HepG2 (cell line): ENCODE results near the gene GSC2. TPM values are rescaled to one million over a fixed set of nuclear protein-coding genes. Genes with fewer than 3 reads are reported as not detected.

Source experiments
- ATAC-seq: fragments of 200-7000 bp; cut with Tn5 transposase; 3 replicates; pipeline ENCODE4 v1.9.1; 2020; ENCODE audit warnings: mild to moderate bottlenecking, moderate library complexity
- BruUV-seq: library from RNA; stranded (reverse); fragments of 400-500 nt; replicated peaks from 2 replicates; lab custom pipeline; 2021; lab: Mats Ljungman, UMichigan
- CTCF ChIA-PET: fragments of 300-600 bp; formaldehyde crosslinking; extraction: SDS; loops from one replicate; lab custom pipeline; 2021; ENCODE audit warnings: low total read pairs, inconsistent platforms, low intra/inter-chr PET ratio; lab: Yijun Ruan, JAX
- POLR2A ChIA-PET: fragments of 350-600 bp; sonication (Branson Sonifier 250); formaldehyde crosslinking; loops from one replicate; lab custom pipeline; 2020; ENCODE audit warnings: antibody characterized with exemption, inconsistent platforms; lab: Yijun Ruan, JAX
- DNase-seq: peaks from one replicate; pipeline ENCODE4 v3.0.0-alpha.2; 2015; ENCODE audit warnings: low spot score
- FAIRE-seq: peaks from 3 replicates; lab custom pipeline; 2011; peaks lifted over from hg19 to GRCh38; lab: Jason Lieb, UNC
- H2AFZ ChIP-seq: one replicate; pipeline ENCODE4 v1.6.1; 2011; ENCODE audit warnings: low read length, inconsistent platforms
- H3K27ac ChIP-seq: fragments of 300-600 bp; 3 replicates; pipeline ENCODE4 v1.8.0; 2011; ENCODE audit warnings: mixed run types, mild to moderate bottlenecking, mixed read lengths, low read length, inconsistent platforms; ENCODE audit not compliant: insufficient read depth; ENCODE audit errors: extremely low read length
- H3K27me3 ChIP-seq, 2 experiments: fragments of 200-600 bp in 1 of 2; 2 replicates in 1 of 2; 3 replicates in 1 of 2; pipeline versions ENCODE4 v1.6.0 to v1.8.0; 2011; ENCODE audit warnings: low read length in 2 of 2, mild to moderate bottlenecking in 2 of 2, moderate library complexity in 2 of 2, inconsistent platforms in 1 of 2; ENCODE audit not compliant: insufficient read depth in 2 of 2, control insufficient read depth in 1 of 2
- H3K36me3 ChIP-seq, 2 experiments: fragments of 200-600 bp in 1 of 2; replicated peaks in 1 of 2; 2 replicates in 1 of 2; 3 replicates in 1 of 2; pipeline versions ENCODE4 v1.5.1 to v1.8.0; 2011; ENCODE audit warnings: low read length in 2 of 2, inconsistent platforms in 1 of 2; ENCODE audit not compliant: insufficient read depth in 2 of 2, control insufficient read depth in 1 of 2
- H3K4me1 ChIP-seq: 2 replicates; pipeline ENCODE4 v1.5.1; 2012; ENCODE audit warnings: low read length, inconsistent platforms; ENCODE audit not compliant: insufficient read depth
- H3K4me2 ChIP-seq: 2 replicates; pipeline ENCODE4 v1.6.0; 2011; ENCODE audit warnings: low read depth, low read length, inconsistent platforms
- H3K4me3 ChIP-seq, 3 experiments: fragments of 200-600 bp in 1 of 3; sonication (generic), shearing (Covaris generic) in 1 of 3; replicated peaks in 1 of 3; 2 replicates each; pipeline ENCODE4 v1.5.1; 2011 to 2016; ENCODE audit warnings: low read length in 3 of 3, inconsistent platforms in 2 of 3, low read depth in 2 of 3, mild to moderate bottlenecking in 2 of 3, control low read depth in 1 of 3, mixed read lengths in 1 of 3; ENCODE audit not compliant: insufficient read depth in 1 of 3
- H3K79me2 ChIP-seq: one replicate; pipeline ENCODE4 v1.6.1; 2011; ENCODE audit warnings: low read length, inconsistent platforms; ENCODE audit not compliant: insufficient read depth
- H3K9ac ChIP-seq: 2 replicates; pipeline ENCODE4 v1.6.0; 2011; ENCODE audit warnings: mild to moderate bottlenecking, low read depth, low read length, inconsistent platforms; ENCODE audit not compliant: insufficient read depth
- H3K9me3 ChIP-seq: 2 replicates; pipeline ENCODE4 v1.5.1; 2012; ENCODE audit warnings: mild to moderate bottlenecking, low read length
- H4K20me1 ChIP-seq: 2 replicates; pipeline ENCODE4 v1.6.0; 2011; ENCODE audit warnings: inconsistent platforms, mild to moderate bottlenecking, low read length, moderate library complexity; ENCODE audit not compliant: insufficient read depth
- BHLHE40 ChIP-seq: IDR thresholded peaks from 2 replicates; pipeline ENCODE4 v1.6.1; 2011; ENCODE audit warnings: low read length, improper control_type of control experiment
- BRD4 ChIP-seq: sonication (generic); formaldehyde crosslinking; IDR thresholded peaks from 2 replicates; pipeline ENCODE4 v1.4.0; 2020; ENCODE audit warnings: missing genetic modification reagents
- ETV5 ChIP-seq: IDR thresholded peaks from 2 replicates; pipeline ENCODE4 v1.6.1; 2018; ENCODE audit warnings: missing biosample characterization, missing genetic modification reagents, inconsistent platforms, borderline replicate concordance
- FOXP1 ChIP-seq, 2 experiments: fragments of 450-650 bp in 1 of 2; IDR thresholded peaks; 2 replicates each; pipeline ENCODE4 v1.6.1; 2017 to 2018; ENCODE audit warnings: antibody characterized with exemption in 1 of 2
- HCFC1 ChIP-seq: fragments of 150-350 bp; IDR thresholded peaks from 2 replicates; pipeline ENCODE4 v1.6.1; 2014; ENCODE audit warnings: low read depth, low read length
- HOXA7 ChIP-seq: sonication (generic); formaldehyde crosslinking; IDR thresholded peaks from 2 replicates; pipeline ENCODE4 v1.8.1; 2022; ENCODE audit warnings: mild to moderate bottlenecking, missing genetic modification reagents, moderate library complexity
- MAFF ChIP-seq: IDR thresholded peaks from 2 replicates; pipeline ENCODE4 v1.6.1; 2011; ENCODE audit warnings: low read depth, low read length, improper control_type of control experiment
- SP5 ChIP-seq: IDR thresholded peaks from 2 replicates; pipeline ENCODE4 v1.6.1; 2016; ENCODE audit warnings: low read depth, borderline replicate concordance
- SRF ChIP-seq: IDR thresholded peaks from 2 replicates; pipeline ENCODE4 v1.6.1; 2011; ENCODE audit warnings: mild to moderate bottlenecking, low read depth, low read length, moderate library complexity
- ZNF18 ChIP-seq: sonication (generic); formaldehyde crosslinking; IDR thresholded peaks from 2 replicates; pipeline ENCODE4 v1.8.0; 2022; ENCODE audit warnings: mild to moderate bottlenecking, missing genetic modification reagents; ENCODE audit not compliant: insufficient replicate concordance
- ZNF281 ChIP-seq: sonication (generic); formaldehyde crosslinking; IDR thresholded peaks from 2 replicates; pipeline ENCODE4 v1.4.0; 2020; ENCODE audit warnings: missing genetic modification reagents, borderline replicate concordance
- ZNF296 ChIP-seq: sonication (generic); formaldehyde crosslinking; conservative IDR thresholded peaks from 2 replicates; pipeline ENCODE4 v1.5.0; 2020; ENCODE audit warnings: mild to moderate bottlenecking, missing genetic modification reagents
- WGBS: methylation state at CpG from one replicate; pipeline ENCODE4 v1.1.6; 2017; ENCODE audit warnings: low lambda C conversion rate; 5-methylcytosine and 5-hydroxymethylcytosine counted together
- in situ Hi-C: cut with HindIII; loops from 2 replicates; pipeline ENCODE4 v1.10.0; 2017; ENCODE audit warnings: low pct_unique_long_range_greater_than_20kb; ENCODE audit not compliant: extremely low pct_ligation_motif_present
- intact Hi-C: fragments of 100-400 bp; cut with micrococcal nuclease; formaldehyde crosslinking; loops from one replicate; pipeline ENCODE4 v1.10.0; 2022; ENCODE audit not compliant: unreplicated experiment
- polyA plus RNA-seq, 8 experiments: library from polyadenylated mRNA; depleted of rRNA in 3 of 8; stranded (reverse) in 7 of 8; unstranded in 1 of 8; fragments of >200 nt; fragmentation: Illumina TruSeq in 4 of 8; extraction: Trizol in 4 of 8; gene quantifications; 2 replicates each; pipeline versions ENCODE4 v1.2.1 to v1.2.3, GENCODE V29; 2011 to 2016; ENCODE audit warnings: low read depth in 4 of 8, missing spikeins in 1 of 8, mixed read lengths in 1 of 8; ENCODE audit not compliant: insufficient read depth in 1 of 8
- total RNA-seq, 5 experiments: library from RNA; depleted of rRNA; stranded (reverse); fragments of >200 nt; fragmentation: Illumina TruSeq; extraction: Trizol; gene quantifications; 2 replicates each; pipeline ENCODE4 v1.2.3, GENCODE V29; 2016; ENCODE audit warnings: low read depth in 1 of 5

Gene GSC2
- total and polyA plus RNA-seq, 2 of the 13 experiments (the other 11 are each of a cell fraction or from before 2014, with no cell fraction given): not detected

- Histone ChIP-seq H3K9ac (no peak overlapping the region), H3K27me3 (peaks cover 7 to 59% of the 10 kb centered on the region in 2 experiments; a peak in 4 of 5 replicates), H3K36me3 (no peaks in the 10 kb centered on the region), H4K20me1 (no peaks in the 10 kb centered on the region), H3K4me1 (peaks cover 11% of the 10 kb centered on the region), H3K9me3 (no peaks in the 10 kb centered on the region), H3K27ac (no peak overlapping the region), H3K4me2 (0 out of 2 replicates have a peak overlapping the region, but pooled peaks have one; percentile 3), H2AFZ (no peak overlapping the region), H3K79me2 (peaks cover 9% of the 10 kb centered on the region), H3K4me3 (no peak overlapping the region)
- TF ChIP-seq BRD4 (CRISPR knock-in tag) (no peak), HOXA7 (no peak), ZNF18 (CRISPR knock-in tag) (no peak), HCFC1 (no peak), ZNF296 (CRISPR knock-in tag) (no peak), FOXP1 (IDR thresholded peaks at IDR 0.05) (no peak), FOXP1 (CRISPR knock-in tag; IDR thresholded peaks at IDR 0.05) (no peak), MAFF (no peak), ETV5 (CRISPR knock-in tag) (no peak), SP5 (CRISPR knock-in tag) (no peak), BHLHE40 (no peak), ZNF281 (CRISPR knock-in tag) (no peak), SRF (no peak)
- BruUV-seq: no TSS peak
- POLR2A ChIA-PET: no interaction called here
- in situ Hi-C loops: no loop called here
- intact Hi-C loops: no loop called here
- no peak for FAIRE-seq
- CTCF ChIA-PET: no interaction called here
- no peak for DNase-seq
- WGBS: 68% methylated on average over 5 of the region's 33 CpGs
- ATAC-seq: no peak
These were observed 1.6 kb downstream of the GSC2 start for GRCh38 chr22:19148417-19149046.
